A549 (cell line): ENCODE results near the gene BATF. TPM values are rescaled to one million over a fixed set of nuclear protein-coding genes. Genes with fewer than 3 reads are reported as not detected.

Source experiments
- ATAC-seq, 2 experiments: fragments of 200-7000 bp in 1 of 2; fragments of >200 bp in 1 of 2; cut with Nextera tagmentation in 1 of 2; cut with Tn5 transposase in 1 of 2; 3 replicates each; pipeline versions ENCODE4 v1.8.0 to v1.9.1; 2018 to 2020; ENCODE audit warnings: mild to moderate bottlenecking in 1 of 2, moderate library complexity in 1 of 2
- CTCF ChIA-PET: fragments of 300-600 bp; sonication (Branson Sonifier 250); formaldehyde crosslinking; extraction: SDS; loops from one replicate; lab custom pipeline; 2021; ENCODE audit warnings: antibody characterized with exemption, inconsistent platforms; lab: Yijun Ruan, JAX
- POLR2A ChIA-PET: fragments of 350-600 bp; formaldehyde crosslinking; extraction: SDS; loops from one replicate; lab custom pipeline; 2021; ENCODE audit warnings: antibody characterized with exemption, inconsistent platforms; lab: Yijun Ruan, JAX
- DNase-seq, 2 experiments: peaks; one replicate each; pipeline versions ENCODE4 v3.0.0 to v3.0.0-alpha.2; 2011 to 2016; ENCODE audit warnings: low read depth in 1 of 2, low spot score in 1 of 2
- FAIRE-seq: peaks from 2 replicates; lab custom pipeline; 2011; peaks lifted over from hg19 to GRCh38; lab: Jason Lieb, UNC
- H3K27ac ChIP-seq, 2 experiments: fragments of >200 bp; sonication (Bioruptor Twin); formaldehyde crosslinking; 3 replicates each; pipeline ENCODE4 v1.5.1; 2016 to 2017
- H3K4me1 ChIP-seq: fragments of >200 bp; sonication (Bioruptor Twin); formaldehyde crosslinking; 3 replicates; pipeline ENCODE4 v1.6.1; 2016
- H3K4me2 ChIP-seq: fragments of >200 bp; sonication (Bioruptor Twin); formaldehyde crosslinking; 3 replicates; pipeline ENCODE4 v1.6.1; 2016
- H3K4me3 ChIP-seq: fragments of >200 bp; sonication (Bioruptor Twin); formaldehyde crosslinking; 3 replicates; pipeline ENCODE4 v1.5.1; 2016
- H3K9me3 ChIP-seq: fragments of >200 bp; sonication (Bioruptor Twin); formaldehyde crosslinking; 3 replicates; pipeline ENCODE4 v1.6.1; 2016
- BHLHE40 ChIP-seq: IDR thresholded peaks from 2 replicates; pipeline ENCODE4 v1.6.1; 2012; ENCODE audit warnings: low read depth, low read length, inconsistent platforms
- CBX2 ChIP-seq: fragments of 200-600 bp; sonication (generic); IDR thresholded peaks from 2 replicates; pipeline ENCODE4 v1.6.1; 2016; ENCODE audit warnings: low read depth, mild to moderate bottlenecking, borderline replicate concordance
- CBX8 ChIP-seq: fragments of 200-600 bp; sonication (generic); IDR thresholded peaks from 2 replicates; pipeline ENCODE4 v1.6.1; 2016
- CHD2 ChIP-seq: fragments of 150-350 bp; IDR thresholded peaks from 2 replicates; pipeline ENCODE4 v1.6.1; 2014; ENCODE audit warnings: low read length; ENCODE audit not compliant: partially characterized antibody
- CHD4 ChIP-seq: fragments of 200-600 bp; sonication (generic); IDR thresholded peaks from 2 replicates; pipeline ENCODE4 v1.6.1; 2016; ENCODE audit warnings: antibody characterized with exemption, mild to moderate bottlenecking, borderline replicate concordance
- EHF ChIP-seq: fragments of 250-450 bp; sonication (Bioruptor Pico); IDR thresholded peaks from 2 replicates; pipeline ENCODE4 v1.5.0; 2020; ENCODE audit warnings: mild to moderate bottlenecking
- EHMT2 ChIP-seq: fragments of 200-600 bp; sonication (generic); IDR thresholded peaks from 2 replicates; pipeline ENCODE4 v1.6.1; 2016; ENCODE audit warnings: antibody characterized with exemption, low read depth, mild to moderate bottlenecking, moderate library complexity
- EP300 ChIP-seq, 2 experiments: fragments of >200 bp; sonication (Bioruptor Twin); formaldehyde crosslinking; IDR thresholded peaks; 2 replicates in 1 of 2; 3 replicates in 1 of 2; pipeline ENCODE4 v1.6.1; 2016 to 2017
- FOXS1 ChIP-seq: fragments of 250-450 bp; sonication (Bioruptor Pico); IDR thresholded peaks from 2 replicates; pipeline ENCODE4 v1.5.0; 2020; ENCODE audit warnings: mild to moderate bottlenecking, moderate library complexity
- HOXA7 ChIP-seq: fragments of 250-450 bp; sonication (Bioruptor Pico); IDR thresholded peaks from 2 replicates; pipeline ENCODE4 v1.5.0; 2020; ENCODE audit warnings: mild to moderate bottlenecking, moderate library complexity
- HOXB13 ChIP-seq: fragments of 250-450 bp; sonication (Bioruptor Pico); IDR thresholded peaks from 2 replicates; pipeline ENCODE4 v1.5.0; 2020; ENCODE audit warnings: low read depth, mild to moderate bottlenecking, moderate library complexity
- JUN ChIP-seq, 2 experiments: fragments of >200 bp; sonication (Bioruptor Twin); formaldehyde crosslinking; IDR thresholded peaks; 2 replicates in 1 of 2; 3 replicates in 1 of 2; pipeline ENCODE4 v1.6.1; 2016 to 2017
- KDM1A ChIP-seq: fragments of 200-600 bp; sonication (generic); IDR thresholded peaks from 2 replicates; pipeline ENCODE4 v1.6.1; 2016; ENCODE audit warnings: low read depth, mild to moderate bottlenecking
- KDM5A ChIP-seq: fragments of 200-600 bp; sonication (generic); IDR thresholded peaks from 2 replicates; pipeline ENCODE4 v1.6.1; 2016; ENCODE audit warnings: antibody characterized with exemption, mild to moderate bottlenecking
- MAZ ChIP-seq: fragments of 150-350 bp; IDR thresholded peaks from 2 replicates; pipeline ENCODE4 v1.6.1; 2014; ENCODE audit warnings: antibody characterized with exemption, low read depth, low read length, borderline replicate concordance
- MYC ChIP-seq: IDR thresholded peaks from 2 replicates; pipeline ENCODE4 v1.6.1; 2012; ENCODE audit warnings: mild to moderate bottlenecking, inconsistent platforms, low read length, improper control_type of control experiment, borderline replicate concordance
- NFE2L2 ChIP-seq: fragments of 150-350 bp; conservative IDR thresholded peaks from 2 replicates; pipeline ENCODE4 v1.6.1; 2014; ENCODE audit warnings: low read length
- NPAS2 ChIP-seq: fragments of 250-450 bp; sonication (Bioruptor Pico); IDR thresholded peaks from 2 replicates; pipeline ENCODE4 v1.8.0; 2022; ENCODE audit warnings: mild to moderate bottlenecking, moderate library complexity, borderline replicate concordance
- NR3C1 ChIP-seq: fragments of >200 bp; sonication (Bioruptor Twin); formaldehyde crosslinking; IDR thresholded peaks from 3 replicates; pipeline ENCODE4 v1.6.1; 2017
- PHF8 ChIP-seq: fragments of 200-600 bp; sonication (generic); IDR thresholded peaks from 2 replicates; pipeline ENCODE4 v1.6.1; 2016; ENCODE audit warnings: low read depth, mild to moderate bottlenecking, antibody characterized with exemption, moderate library complexity, borderline replicate concordance
- POLR2A ChIP-seq: IDR thresholded peaks from 2 replicates; pipeline ENCODE4 v1.6.1; 2012; ENCODE audit warnings: mild to moderate bottlenecking, low read length
- POLR2AphosphoS2 ChIP-seq: conservative IDR thresholded peaks from 2 replicates; pipeline ENCODE4 v1.6.1; 2012; ENCODE audit warnings: low read length, improper control_type of control experiment, inconsistent platforms
- RAD21 ChIP-seq, 2 experiments: fragments of >200 bp in 1 of 2; sonication (Bioruptor Twin) in 1 of 2; formaldehyde crosslinking in 1 of 2; IDR thresholded peaks in 1 of 2; conservative IDR thresholded peaks in 1 of 2; 2 replicates in 1 of 2; 3 replicates in 1 of 2; pipeline ENCODE4 v1.6.1; 2012 to 2018; ENCODE audit warnings: inconsistent platforms in 1 of 2
- RARB ChIP-seq: fragments of 250-450 bp; sonication (Bioruptor Pico); IDR thresholded peaks from 2 replicates; pipeline ENCODE4 v1.8.0; 2021; ENCODE audit warnings: mild to moderate bottlenecking, moderate library complexity
- RCOR1 ChIP-seq: fragments of 150-350 bp; IDR thresholded peaks from 2 replicates; pipeline ENCODE4 v1.6.1; 2014; ENCODE audit warnings: antibody characterized with exemption, low read length, low read depth
- RFX5 ChIP-seq: fragments of 450-650 bp; IDR thresholded peaks from 2 replicates; pipeline ENCODE4 v1.7.1; 2014; ENCODE audit warnings: antibody characterized with exemption, mild to moderate bottlenecking, moderate library complexity
- RNF2 ChIP-seq: fragments of 200-600 bp; sonication (generic); IDR thresholded peaks from 2 replicates; pipeline ENCODE4 v1.6.1; 2016; ENCODE audit warnings: low read depth, mild to moderate bottlenecking, antibody characterized with exemption, moderate library complexity, borderline replicate concordance
- SMC3 ChIP-seq: fragments of >200 bp; sonication (Bioruptor Twin); formaldehyde crosslinking; IDR thresholded peaks from 3 replicates; pipeline ENCODE4 v1.6.1; 2018; ENCODE audit warnings: inconsistent platforms
- TFCP2L1 ChIP-seq: fragments of 250-450 bp; sonication (Bioruptor Pico); IDR thresholded peaks from 2 replicates; pipeline ENCODE4 v1.5.0; 2021; ENCODE audit warnings: mild to moderate bottlenecking
- TP53 ChIP-seq: fragments of 250-450 bp; sonication (Bioruptor Pico); IDR thresholded peaks from 2 replicates; pipeline ENCODE4 v1.5.0; 2021; ENCODE audit warnings: mild to moderate bottlenecking, moderate library complexity
- ZFP36 ChIP-seq: fragments of 450-650 bp; IDR thresholded peaks from 2 replicates; pipeline ENCODE4 v1.6.1; 2014; ENCODE audit warnings: borderline replicate concordance; ENCODE audit not compliant: partially characterized antibody
- ZNF302 ChIP-seq: fragments of 250-450 bp; sonication (Bioruptor Pico); IDR thresholded peaks from 2 replicates; pipeline ENCODE4 v1.9.0; 2021; ENCODE audit warnings: inconsistent platforms, mild to moderate bottlenecking, moderate library complexity
- ZSCAN20 ChIP-seq: fragments of 250-450 bp; sonication (Bioruptor Pico); IDR thresholded peaks from 2 replicates; pipeline ENCODE4 v1.8.0; 2022; ENCODE audit warnings: mild to moderate bottlenecking, moderate library complexity
- WGBS: methylation state at CpG from one replicate; pipeline ENCODE4 v1.1.6; 2017; ENCODE audit errors: missing lambda C conversion rate; 5-methylcytosine and 5-hydroxymethylcytosine counted together
- polyA plus RNA-seq, 4 experiments: library from polyadenylated mRNA; depleted of rRNA in 3 of 4; stranded (reverse); fragments of >200 nt; fragmentation: RNase III in 1 of 4; extraction: RNeasy Plus Mini Kit Qiagen cat#74134 plus additional on column Dnase treatment in 1 of 4; gene quantifications; 2 replicates in 3 of 4; 3 replicates in 1 of 4; pipeline ENCODE4 v1.2.3, GENCODE V29; 2011 to 2017
- TF ChIP-seq, protein P1 (sequence below): fragments of 450-650 bp; IDR thresholded peaks from 2 replicates; pipeline ENCODE4 v1.6.1; 2014; ENCODE audit warnings: antibody characterized with exemption
- TF ChIP-seq, protein P2 (sequence below): fragments of >200 bp; sonication (Bioruptor Twin); formaldehyde crosslinking; IDR thresholded peaks from 3 replicates; pipeline ENCODE4 v1.5.1; 2016
- TF ChIP-seq, protein P3 (sequence below): IDR thresholded peaks from 2 replicates; pipeline ENCODE4 v1.6.1; 2012; ENCODE audit warnings: low read depth, borderline replicate concordance
- TF ChIP-seq, protein P4 (sequence below): fragments of 250-450 bp; sonication (Bioruptor Pico); IDR thresholded peaks from 2 replicates; pipeline ENCODE4 v1.5.0; 2021; ENCODE audit warnings: mild to moderate bottlenecking, moderate library complexity, borderline replicate concordance
- TF ChIP-seq, protein P5 (sequence below): IDR thresholded peaks from 2 replicates; pipeline ENCODE4 v1.6.1; 2012

Gene BATF
- polyA plus RNA-seq, 2 of the 4 experiments (the other 2 are of a cell fraction), result not detected

- POLR2A ChIA-PET, result interaction anchor here (0.6 to 2.2 kb wide), 9 partner anchors 19 to 207 kb away, joined by 3 to 14 read pairs (median 7); partner anchors contain the start of genes ERG28 and TTLL5
- Histone ChIP-seq H3K4me2 (peak within 1 kb of the TSS; percentile 93), H3K9me3 (no peaks in the 10 kb centered on the region), H3K27ac (peak within 1 kb of the TSS; percentile 75 to 79), H3K4me1 (peaks cover 8% of the 10 kb centered on the region), H3K4me3 (peak within 1 kb of the TSS; percentile 53)
- DNase-seq (peak; percentile 62 to 81), FAIRE-seq (no peak), ATAC-seq (peak; percentile 79 to 81)
- WGBS, result 3% methylated on average over 25 of the region's 49 CpGs
- CTCF ChIA-PET, result interaction anchor here (0.6 to 13.7 kb wide), 55 partner anchors 8 to 619 kb away, joined by 3 to 546 read pairs (median 5); partner anchors contain the start of genes ERG28, TGFB3 and TTLL5
- TF ChIP-seq RCOR1 (no peak), SMC3 (peak; percentile 31; the same call in 1 of the 3 replicates), HOXB13 (CRISPR knock-in tag) (no peak), NR3C1 (no peak), RFX5 (no peak), MYC (no peak), POLR2AphosphoS2 (no peak), NFE2L2 (no peak), ZNF302 (CRISPR knock-in tag) (no peak), ZFP36 (no peak), KDM5A (no peak), CHD2 (no peak), BHLHE40 (no peak), HOXA7 (CRISPR knock-in tag) (no peak), PHF8 (no peak), CBX8 (no peak), EHF (CRISPR knock-in tag) (no peak), POLR2A (peak; percentile 47), EHMT2 (no peak), ZSCAN20 (CRISPR knock-in tag) (no peak), FOXS1 (CRISPR knock-in tag) (no peak), RNF2 (peak; percentile 74; the same call in 1 of the 2 replicates), RARB (CRISPR knock-in tag) (no peak), CHD4 (no peak), RAD21 (conservative IDR thresholded peaks at IDR 0.05 in 1 of 2, IDR thresholded peaks at IDR 0.05 in 1 of 2) (no peak), KDM1A (no peak), CBX2 (no peak), MAZ (no peak), JUN (IDR thresholded peaks at IDR 0.05) (0 out of 5 replicates have a peak, but pooled peaks of 1 of the 2 experiments have one; percentile 32), NPAS2 (CRISPR knock-in tag) (no peak), TP53 (CRISPR knock-in tag) (no peak), EP300 (IDR thresholded peaks at IDR 0.05) (no peak), TFCP2L1 (CRISPR knock-in tag) (0 out of 2 replicates have a peak, but pooled peaks have one; percentile 20)
- TF ChIP-seq, protein P1, sequence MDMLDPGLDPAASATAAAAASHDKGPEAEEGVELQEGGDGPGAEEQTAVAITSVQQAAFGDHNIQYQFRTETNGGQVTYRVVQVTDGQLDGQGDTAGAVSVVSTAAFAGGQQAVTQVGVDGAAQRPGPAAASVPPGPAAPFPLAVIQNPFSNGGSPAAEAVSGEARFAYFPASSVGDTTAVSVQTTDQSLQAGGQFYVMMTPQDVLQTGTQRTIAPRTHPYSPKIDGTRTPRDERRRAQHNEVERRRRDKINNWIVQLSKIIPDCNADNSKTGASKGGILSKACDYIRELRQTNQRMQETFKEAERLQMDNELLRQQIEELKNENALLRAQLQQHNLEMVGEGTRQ, result peak; percentile 72
- TF ChIP-seq, protein P2, sequence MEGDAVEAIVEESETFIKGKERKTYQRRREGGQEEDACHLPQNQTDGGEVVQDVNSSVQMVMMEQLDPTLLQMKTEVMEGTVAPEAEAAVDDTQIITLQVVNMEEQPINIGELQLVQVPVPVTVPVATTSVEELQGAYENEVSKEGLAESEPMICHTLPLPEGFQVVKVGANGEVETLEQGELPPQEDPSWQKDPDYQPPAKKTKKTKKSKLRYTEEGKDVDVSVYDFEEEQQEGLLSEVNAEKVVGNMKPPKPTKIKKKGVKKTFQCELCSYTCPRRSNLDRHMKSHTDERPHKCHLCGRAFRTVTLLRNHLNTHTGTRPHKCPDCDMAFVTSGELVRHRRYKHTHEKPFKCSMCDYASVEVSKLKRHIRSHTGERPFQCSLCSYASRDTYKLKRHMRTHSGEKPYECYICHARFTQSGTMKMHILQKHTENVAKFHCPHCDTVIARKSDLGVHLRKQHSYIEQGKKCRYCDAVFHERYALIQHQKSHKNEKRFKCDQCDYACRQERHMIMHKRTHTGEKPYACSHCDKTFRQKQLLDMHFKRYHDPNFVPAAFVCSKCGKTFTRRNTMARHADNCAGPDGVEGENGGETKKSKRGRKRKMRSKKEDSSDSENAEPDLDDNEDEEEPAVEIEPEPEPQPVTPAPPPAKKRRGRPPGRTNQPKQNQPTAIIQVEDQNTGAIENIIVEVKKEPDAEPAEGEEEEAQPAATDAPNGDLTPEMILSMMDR, result no peak
- TF ChIP-seq, protein P3, sequence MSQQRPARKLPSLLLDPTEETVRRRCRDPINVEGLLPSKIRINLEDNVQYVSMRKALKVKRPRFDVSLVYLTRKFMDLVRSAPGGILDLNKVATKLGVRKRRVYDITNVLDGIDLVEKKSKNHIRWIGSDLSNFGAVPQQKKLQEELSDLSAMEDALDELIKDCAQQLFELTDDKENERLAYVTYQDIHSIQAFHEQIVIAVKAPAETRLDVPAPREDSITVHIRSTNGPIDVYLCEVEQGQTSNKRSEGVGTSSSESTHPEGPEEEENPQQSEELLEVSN, result 0 out of 2 replicates have a peak, but pooled peaks have one; percentile 32
- TF ChIP-seq, protein P4, sequence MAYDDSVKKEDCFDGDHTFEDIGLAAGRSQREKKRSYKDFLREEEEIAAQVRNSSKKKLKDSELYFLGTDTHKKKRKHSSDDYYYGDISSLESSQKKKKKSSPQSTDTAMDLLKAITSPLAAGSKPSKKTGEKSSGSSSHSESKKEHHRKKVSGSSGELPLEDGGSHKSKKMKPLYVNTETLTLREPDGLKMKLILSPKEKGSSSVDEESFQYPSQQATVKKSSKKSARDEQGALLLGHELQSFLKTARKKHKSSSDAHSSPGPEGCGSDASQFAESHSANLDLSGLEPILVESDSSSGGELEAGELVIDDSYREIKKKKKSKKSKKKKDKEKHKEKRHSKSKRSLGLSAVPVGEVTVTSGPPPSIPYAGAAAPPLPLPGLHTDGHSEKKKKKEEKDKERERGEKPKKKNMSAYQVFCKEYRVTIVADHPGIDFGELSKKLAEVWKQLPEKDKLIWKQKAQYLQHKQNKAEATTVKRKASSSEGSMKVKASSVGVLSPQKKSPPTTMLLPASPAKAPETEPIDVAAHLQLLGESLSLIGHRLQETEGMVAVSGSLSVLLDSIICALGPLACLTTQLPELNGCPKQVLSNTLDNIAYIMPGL, result no peak
- TF ChIP-seq, protein P5, sequence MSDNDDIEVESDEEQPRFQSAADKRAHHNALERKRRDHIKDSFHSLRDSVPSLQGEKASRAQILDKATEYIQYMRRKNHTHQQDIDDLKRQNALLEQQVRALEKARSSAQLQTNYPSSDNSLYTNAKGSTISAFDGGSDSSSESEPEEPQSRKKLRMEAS, result peak; percentile 63
Measured at GRCh38 chr14:75578102-75578785, 56.0 kb downstream of the BATF start, which contains the start of gene FLVCR2. Gene FLVCR2, plus strand, starts transcription at chr14:75578620. Its CDS starts 353 bp downstream, at chr14:75578973.
